Renal cortex interstitium (tissue), 11 donors: ENCODE measurements around the gene CEP78. TPM values are rescaled to one million over a fixed set of nuclear protein-coding genes. Genes with fewer than 3 reads are reported as not detected.
"Not testable (repeated sequence)": the region's sequence is repeated elsewhere in the genome, so short reads cannot be mapped to it uniquely, and the experiment has no call there.

Experiments
- DNase-seq, 11 donors: peaks; one replicate each; pipeline ENCODE4 v3.0.0-alpha.2; 2013; ENCODE audit warnings: low read depth in 9 of 11, low spot score in 4 of 11; ENCODE audit errors: extremely low read depth in 1 of 11
- polyA plus RNA-seq, 3 donors: library from polyadenylated mRNA; unstranded; fragments of 120-200 nt; gene quantifications; one replicate each; pipeline ENCODE4 v1.2.1, GENCODE V29; 2013; ENCODE audit not compliant: insufficient read length in 3 of 3

CEP78 gene
- polyA plus RNA-seq, 3 donors, result 31.8 to 37.9 (median 36.8) TPM

GRCh38 chr9:78272307-78272706 is 36.4 kb downstream of the CEP78 start:
- DNase-seq, result no peak

- no peak for DNase-seq
Observed at GRCh38 chr9:78273761-78274160, 37.9 kb downstream of the CEP78 start.

DNA sequence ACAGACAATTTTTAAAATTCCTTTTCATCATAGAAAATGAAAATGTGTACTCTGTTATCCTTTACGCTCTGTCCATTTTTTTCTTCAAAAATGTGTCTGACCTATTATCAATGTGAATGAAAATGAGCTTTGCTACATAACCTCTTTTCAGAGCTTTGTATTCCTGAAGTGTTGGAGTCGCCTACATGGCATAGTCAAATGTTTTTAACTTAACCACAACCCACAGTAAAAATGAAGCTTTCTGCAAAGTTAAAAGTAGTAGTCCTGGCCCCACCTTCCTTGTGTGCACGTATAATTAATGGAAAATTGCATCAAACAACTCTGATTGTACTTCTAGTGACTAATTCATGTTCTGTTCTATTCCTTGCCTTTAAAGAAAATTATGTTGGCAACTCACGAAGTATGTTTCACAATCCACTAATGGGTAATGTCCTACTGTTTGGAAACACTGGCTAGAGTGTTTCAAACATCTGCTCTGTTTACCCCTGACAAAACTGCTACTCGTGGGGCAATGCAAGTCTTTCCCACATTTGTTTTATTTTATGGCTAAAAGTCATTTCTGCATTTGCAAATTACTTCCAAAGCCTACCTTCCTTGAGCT is 42.4 kb downstream of the CEP78 start:
- DNase-seq, result no peak

GRCh38 chr9:78278801-78279200 is 42.9 kb downstream of the CEP78 start:
- DNase-seq, result no peak

GRCh38 chr9:78280982-78281668 is 45.2 kb downstream of the CEP78 start:
- DNase-seq, result peak in 9 of 11 donors; percentile 65 to 83 (median 76)

DNA sequence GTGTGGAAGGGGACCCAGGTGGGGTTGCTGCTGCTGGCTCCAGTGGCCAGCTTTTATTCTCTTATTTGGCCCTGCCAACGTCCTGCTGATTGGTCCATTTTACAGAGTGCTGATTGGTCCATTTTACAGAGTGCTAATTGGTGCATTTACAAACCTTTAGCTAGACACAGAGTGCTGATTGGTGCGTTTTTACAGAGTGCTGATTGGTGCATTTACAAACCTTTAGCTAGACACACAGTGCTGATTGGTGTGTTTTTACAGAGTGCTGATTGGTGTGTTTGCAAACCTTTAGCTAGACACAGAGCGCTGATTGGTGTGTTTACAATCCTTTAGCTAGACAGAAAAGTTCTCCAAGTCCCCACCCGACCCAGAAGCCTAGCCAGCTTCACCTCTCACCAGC is 48.3 kb downstream of the CEP78 start:
- not testable (repeated sequence) for DNase-seq

GRCh38 chr9:78286125-78286524 is 50.2 kb downstream of the CEP78 start:
- no peak for DNase-seq

DNA sequence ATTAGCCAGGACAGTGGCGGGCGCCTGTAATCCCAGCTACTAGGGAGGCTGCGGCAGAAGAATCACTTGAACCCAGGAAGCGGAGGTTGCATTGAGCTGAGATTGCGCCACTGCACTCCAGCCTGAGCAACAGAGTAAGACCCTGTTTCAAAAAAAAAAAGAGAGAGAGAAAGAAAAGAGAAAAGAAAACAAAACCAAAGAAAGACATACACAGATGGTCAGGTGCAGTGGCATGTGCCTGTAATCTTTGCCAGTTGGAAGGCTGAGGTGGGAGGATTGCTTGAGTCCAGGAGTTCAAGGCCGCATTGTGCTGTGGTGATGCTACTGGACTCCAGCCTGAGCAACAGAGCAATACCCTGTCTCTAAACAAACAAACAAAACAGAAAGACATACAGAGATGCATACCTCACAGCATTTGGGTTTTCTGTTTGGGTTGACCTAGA is 51.1 kb downstream of the CEP78 start:
- DNase-seq, result no peak

DNA sequence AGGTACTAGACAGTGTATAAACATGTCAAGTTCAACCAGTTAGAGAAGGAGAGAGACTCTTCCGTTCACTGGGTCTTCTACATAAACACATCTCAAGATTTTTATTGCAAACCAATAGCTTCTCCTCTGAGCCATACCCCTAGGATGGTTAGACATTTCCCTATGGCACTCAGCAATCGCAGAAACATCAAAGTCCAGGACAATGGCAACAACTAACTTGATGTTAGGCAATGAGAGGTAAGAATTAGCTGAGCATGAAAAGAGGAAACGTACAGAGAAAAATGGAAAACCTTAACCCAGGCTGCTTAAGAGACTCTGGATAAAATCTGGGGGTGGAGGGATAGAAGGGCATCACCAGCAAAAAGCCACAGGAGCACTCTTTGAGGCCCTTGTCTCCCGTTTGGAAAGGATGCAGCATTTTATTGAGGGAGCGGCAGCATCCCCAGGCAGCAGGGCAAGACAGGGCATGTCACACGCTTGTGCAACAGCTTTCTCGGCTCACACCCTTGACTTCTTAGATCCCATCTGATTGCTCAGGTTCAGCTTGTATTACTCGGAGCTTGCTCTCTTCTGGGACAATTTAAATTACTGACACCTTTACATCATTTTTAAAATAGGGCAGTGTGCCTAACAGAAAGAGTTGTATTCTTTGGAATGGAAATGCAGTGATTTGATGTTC is 52.5 kb downstream of the CEP78 start:
- no peak for DNase-seq

GRCh38 chr9:78289474-78289873 is 53.6 kb downstream of the CEP78 start:
- DNase-seq, result peak in 1 of 11 donors; percentile 12

- no peak for DNase-seq
Observed at GRCh38 chr9:78291240-78291925, 55.5 kb downstream of the CEP78 start.

GRCh38 chr9:78292026-78292425 is 56.2 kb downstream of the CEP78 start:
- DNase-seq, result no peak

DNA sequence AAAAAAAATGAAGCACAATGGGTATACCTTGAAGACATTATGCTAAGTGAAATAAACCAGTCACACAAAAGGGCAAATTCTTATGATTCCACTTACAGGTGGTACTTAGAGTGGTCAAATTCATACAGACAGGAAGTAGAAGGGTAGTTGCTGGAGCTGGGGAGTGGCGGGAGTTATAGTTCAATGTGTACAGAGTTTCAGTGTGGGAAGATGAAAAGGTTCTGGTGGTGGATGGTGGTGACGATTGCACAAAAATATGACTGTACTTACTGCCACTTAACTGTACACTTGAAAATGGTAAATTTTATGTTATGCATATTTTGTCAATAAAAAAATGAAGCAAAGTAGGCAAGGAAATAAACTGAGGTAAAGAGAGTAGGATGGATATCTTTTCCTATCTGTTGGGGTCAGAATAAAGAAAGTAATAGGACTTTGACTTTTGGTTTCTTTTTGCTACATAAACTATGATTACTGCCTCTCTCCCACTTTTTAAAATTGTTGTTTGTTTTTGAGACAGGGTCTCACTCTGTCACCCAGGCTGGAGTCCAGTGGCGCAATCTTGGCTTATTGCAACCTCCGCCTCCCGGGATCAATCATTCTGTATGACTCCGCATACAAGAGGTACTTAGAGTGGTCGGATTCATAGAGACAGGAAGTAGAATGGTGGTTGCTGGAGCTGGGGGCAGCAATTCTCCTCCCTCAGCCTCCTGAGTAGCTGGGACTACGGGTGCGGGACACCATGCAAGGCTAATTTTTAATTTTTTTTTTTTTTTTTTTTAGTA is 57.0 kb downstream of the CEP78 start:
- no peak for DNase-seq

GRCh38 chr9:78294290-78295176 is 58.7 kb downstream of the CEP78 start:
- DNase-seq, result no peak

DNA sequence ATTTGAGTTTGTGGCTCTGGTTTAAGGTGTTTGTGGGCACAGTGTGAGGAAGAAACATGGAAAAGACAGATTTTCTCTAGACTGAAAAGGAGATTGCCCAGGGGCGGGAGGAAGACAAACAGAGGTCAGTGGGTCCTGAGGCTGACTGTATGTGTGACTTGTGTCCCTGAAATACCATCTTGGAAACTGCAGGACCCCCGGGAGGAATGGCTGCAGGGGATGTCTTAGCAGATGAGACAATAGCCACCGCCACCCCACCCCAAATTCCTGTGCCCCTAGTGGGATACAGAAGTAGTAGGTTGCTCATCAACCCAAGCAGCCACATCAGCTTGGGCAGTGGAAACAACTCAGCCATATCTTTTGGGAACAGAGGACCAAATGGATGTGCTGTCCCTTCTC is 59.3 kb downstream of the CEP78 start:
- DNase-seq, result no peak

DNA sequence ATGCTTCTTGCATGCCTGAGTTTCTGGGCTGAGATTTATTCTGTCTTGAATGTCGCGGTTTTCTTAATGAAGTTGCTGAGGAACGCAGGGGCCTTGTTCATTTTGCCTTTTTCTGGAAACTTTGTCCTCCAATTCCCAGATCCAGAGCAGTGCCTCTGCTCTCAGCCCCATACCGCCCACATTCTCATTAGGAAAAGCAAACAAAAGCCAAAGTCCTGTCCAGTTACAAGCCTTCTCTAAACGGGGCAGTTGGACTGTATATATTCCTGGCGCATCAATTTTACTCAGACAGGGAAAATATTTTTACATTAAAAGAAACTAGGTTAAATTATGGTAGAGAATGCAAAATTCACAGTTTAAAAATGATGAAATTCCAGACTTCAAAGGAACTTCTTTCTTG is 59.9 kb downstream of the CEP78 start:
- no peak for DNase-seq

GRCh38 chr9:78296201-78296892 is 60.5 kb downstream of the CEP78 start:
- DNase-seq, result peak in 5 of 11 donors; percentile 33 to 42 (median 38)
